Uterus (tissue), 4 donors: ENCODE measurements around the gene FASTKD3. TPM values are rescaled to one million over a fixed set of nuclear protein-coding genes. Genes with fewer than 3 reads are reported as not detected.

Source experiments
- DNase-seq, 2 donors: peaks; one replicate each; pipeline ENCODE4 v3.0.0-alpha.2; 2019 to 2020
- H3K27ac ChIP-seq, 2 donors: fragments of 200-600 bp; sonication (generic); 1 replicate in 1 of 2; 2 replicates in 1 of 2; pipeline ENCODE4 v1.5.1; 2016 to 2018
- H3K27me3 ChIP-seq, 2 donors: fragments of 200-600 bp; sonication (generic); one replicate each; pipeline ENCODE4 v1.5.1; 2018 to 2019; ENCODE audit warnings: control low read depth in 1 of 2
- H3K36me3 ChIP-seq, 2 donors: fragments of 200-600 bp; sonication (generic); one replicate each; pipeline ENCODE4 v1.5.1; 2019; ENCODE audit warnings: control low read depth in 1 of 2
- H3K4me1 ChIP-seq, 2 donors: fragments of 200-600 bp; sonication (generic); one replicate each; pipeline ENCODE4 v1.5.1; 2018 to 2019; ENCODE audit warnings: control low read depth in 1 of 2
- H3K4me3 ChIP-seq, 2 donors: fragments of 200-600 bp; sonication (generic); 1 replicate in 1 of 2; 2 replicates in 1 of 2; pipeline ENCODE4 v1.5.1; 2018 to 2019; ENCODE audit warnings: mild to moderate bottlenecking in 1 of 2
- H3K9me3 ChIP-seq, 2 donors: fragments of 200-600 bp; sonication (generic); one replicate each; pipeline ENCODE4 v1.5.1; 2019; ENCODE audit warnings: control low read depth in 1 of 2
- POLR2A ChIP-seq, 2 donors: fragments of 450-650 bp; IDR thresholded peaks; one replicate each; pipeline ENCODE4 v1.6.1; 2016; ENCODE audit warnings: antibody characterized with exemption in 2 of 2, mild to moderate bottlenecking in 1 of 2, moderate library complexity in 1 of 2
- intact Hi-C: fragments of 100-400 bp; cut with DNase I; formaldehyde crosslinking; loops from one replicate; pipeline ENCODE4 v1.15.1; 2023; ENCODE audit warnings: low total_unique reads
- total RNA-seq, 4 donors: library from RNA; depleted of rRNA in 3 of 4; stranded (reverse); fragments of >200 nt in 3 of 4; gene quantifications; one replicate each; pipeline versions ENCODE4 v1.1.0 to v1.2.4, GENCODE V29; 2014 to 2023
- TF ChIP-seq, protein P1 (sequence below), 4 experiments: fragments of 200-600 bp in 2 of 4; fragments of 450-650 bp in 2 of 4; sonication (generic) in 2 of 4; IDR thresholded peaks; one replicate each; pipeline ENCODE4 v1.5.1; 2016 to 2019; ENCODE audit warnings: antibody characterized with exemption in 4 of 4, mild to moderate bottlenecking in 2 of 4, moderate library complexity in 1 of 4
- donor health status: DM: yes; HTN: yes; CAD: no.

Gene FASTKD3
- total RNA-seq, 4 donors from 2014 or later, result 3.3 to 20.2 (median 8.7) TPM

DNA sequence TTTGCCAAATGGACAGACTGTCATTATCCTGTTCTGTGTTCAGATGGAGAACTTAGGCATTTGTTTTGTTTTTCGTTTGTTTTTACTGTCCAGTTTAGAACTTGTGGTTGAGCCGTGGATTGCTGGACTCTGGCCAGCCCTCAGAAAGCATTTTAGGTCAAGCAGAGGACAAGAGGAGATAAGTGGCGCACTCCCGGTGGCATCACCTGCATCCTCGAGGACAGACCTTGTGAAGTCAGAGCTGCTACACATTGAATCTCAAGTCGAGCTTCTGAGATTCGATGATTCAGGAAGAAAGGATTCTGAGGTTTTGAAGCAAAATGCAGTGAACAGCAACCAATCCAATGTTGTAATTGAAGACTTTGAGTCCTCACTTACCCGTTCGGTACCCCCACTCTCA, 9.0 kb upstream of the FASTKD3 start:
- H3K4me3 ChIP-seq, result no peak overlapping the region
- no peaks in the 10 kb centered on the region for H3K36me3 ChIP-seq
- TF ChIP-seq, protein P1, sequence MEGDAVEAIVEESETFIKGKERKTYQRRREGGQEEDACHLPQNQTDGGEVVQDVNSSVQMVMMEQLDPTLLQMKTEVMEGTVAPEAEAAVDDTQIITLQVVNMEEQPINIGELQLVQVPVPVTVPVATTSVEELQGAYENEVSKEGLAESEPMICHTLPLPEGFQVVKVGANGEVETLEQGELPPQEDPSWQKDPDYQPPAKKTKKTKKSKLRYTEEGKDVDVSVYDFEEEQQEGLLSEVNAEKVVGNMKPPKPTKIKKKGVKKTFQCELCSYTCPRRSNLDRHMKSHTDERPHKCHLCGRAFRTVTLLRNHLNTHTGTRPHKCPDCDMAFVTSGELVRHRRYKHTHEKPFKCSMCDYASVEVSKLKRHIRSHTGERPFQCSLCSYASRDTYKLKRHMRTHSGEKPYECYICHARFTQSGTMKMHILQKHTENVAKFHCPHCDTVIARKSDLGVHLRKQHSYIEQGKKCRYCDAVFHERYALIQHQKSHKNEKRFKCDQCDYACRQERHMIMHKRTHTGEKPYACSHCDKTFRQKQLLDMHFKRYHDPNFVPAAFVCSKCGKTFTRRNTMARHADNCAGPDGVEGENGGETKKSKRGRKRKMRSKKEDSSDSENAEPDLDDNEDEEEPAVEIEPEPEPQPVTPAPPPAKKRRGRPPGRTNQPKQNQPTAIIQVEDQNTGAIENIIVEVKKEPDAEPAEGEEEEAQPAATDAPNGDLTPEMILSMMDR (IDR thresholded peaks at IDR 0.05), result no peak
- no peak for TF ChIP-seq POLR2A (IDR thresholded peaks at IDR 0.05)
- no peak overlapping the region for H3K27ac ChIP-seq
- intact Hi-C loops, result no loop called here
- H3K4me1 ChIP-seq, result no peaks in the 10 kb centered on the region
- H3K9me3 ChIP-seq, result no peaks in the 10 kb centered on the region
- DNase-seq, result no peak
- H3K27me3 ChIP-seq, result no peaks in the 10 kb centered on the region

DNA sequence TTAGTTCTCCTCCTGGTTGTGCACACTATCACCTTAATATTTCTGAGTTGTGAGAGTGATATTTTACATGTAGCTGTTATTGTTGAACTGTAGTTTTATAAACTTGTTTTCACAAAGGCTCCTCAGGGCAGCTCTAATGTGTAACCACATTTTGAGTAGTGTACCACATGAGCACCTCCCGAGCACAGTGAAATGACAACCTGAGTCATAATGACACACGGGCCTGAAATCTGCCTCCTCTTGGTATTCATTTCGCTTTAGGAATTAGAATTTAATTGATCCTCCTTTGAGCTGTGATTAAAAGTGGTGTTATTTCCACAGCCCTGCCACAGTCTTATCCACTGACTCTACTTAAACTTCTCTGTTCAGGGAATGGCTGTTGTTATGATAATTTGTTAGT, 8.0 kb upstream of the FASTKD3 start:
- Histone ChIP-seq H3K27me3 (no peaks in the 10 kb centered on the region), H3K4me1 (no peaks in the 10 kb centered on the region), H3K27ac (no peak overlapping the region), H3K4me3 (no peak overlapping the region), H3K9me3 (no peaks in the 10 kb centered on the region), H3K36me3 (no peaks in the 10 kb centered on the region)
- TF ChIP-seq, protein P1 (IDR thresholded peaks at IDR 0.05), result no peak
- no peak for TF ChIP-seq POLR2A (IDR thresholded peaks at IDR 0.05)
- intact Hi-C loops, result no loop called here
- DNase-seq, result no peak

- Histone ChIP-seq H3K27ac (no peak overlapping the region), H3K27me3 (no peaks in the 10 kb centered on the region), H3K4me3 (no peak overlapping the region), H3K36me3 (no peaks in the 10 kb centered on the region), H3K4me1 (peaks cover 0 to 7% of the 10 kb centered on the region in 2 donors), H3K9me3 (no peaks in the 10 kb centered on the region)
- no peak for DNase-seq
- TF ChIP-seq, protein P1 (IDR thresholded peaks at IDR 0.05), result no peak
- TF ChIP-seq POLR2A (IDR thresholded peaks at IDR 0.05), result no peak
- intact Hi-C loops, result no loop called here
Measured at GRCh38 chr5:7875151-7875550, 6.3 kb upstream of the FASTKD3 start.

DNA sequence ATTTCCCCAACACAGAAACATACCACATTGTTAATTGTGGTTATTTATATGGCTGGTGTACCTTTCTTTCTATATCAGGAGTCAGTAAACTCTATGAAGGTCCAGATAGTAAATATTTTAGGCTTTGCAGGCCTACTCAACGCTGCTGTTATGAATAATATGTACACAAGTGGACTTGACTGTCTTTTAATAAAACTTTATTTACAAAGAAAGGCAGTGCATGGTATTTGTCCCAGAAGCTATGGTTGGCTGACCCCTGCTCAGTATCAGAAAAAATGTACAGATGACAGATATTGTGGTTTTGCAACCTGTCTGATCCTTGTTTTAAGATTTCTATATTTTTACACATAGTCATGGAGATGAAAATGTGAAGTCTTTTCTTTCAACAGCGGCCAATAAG, 5.8 kb upstream of the FASTKD3 start:
- no peak for DNase-seq
- H3K4me3 ChIP-seq, result no peak overlapping the region
- no peak overlapping the region for H3K27ac ChIP-seq
- H3K4me1 ChIP-seq, result peaks cover 0 to 9% of the 10 kb centered on the region in 2 donors
- no peaks in the 10 kb centered on the region for H3K27me3 ChIP-seq
- no peaks in the 10 kb centered on the region for H3K36me3 ChIP-seq
- intact Hi-C loops, result no loop called here
- TF ChIP-seq POLR2A (IDR thresholded peaks at IDR 0.05), result no peak
- TF ChIP-seq, protein P1 (IDR thresholded peaks at IDR 0.05), result no peak
- no peaks in the 10 kb centered on the region for H3K9me3 ChIP-seq

- intact Hi-C loops, result no loop called here
- no peak for TF ChIP-seq POLR2A (IDR thresholded peaks at IDR 0.05)
- TF ChIP-seq, protein P1 (IDR thresholded peaks at IDR 0.05), result no peak
- no peaks in the 10 kb centered on the region for H3K27me3 ChIP-seq
- H3K27ac ChIP-seq, result no peak overlapping the region
- no peaks in the 10 kb centered on the region for H3K9me3 ChIP-seq
- DNase-seq, result no peak
- no peaks in the 10 kb centered on the region for H3K36me3 ChIP-seq
- H3K4me1 ChIP-seq, result peaks cover 0 to 9% of the 10 kb centered on the region in 2 donors
- no peak overlapping the region for H3K4me3 ChIP-seq
Measured at GRCh38 chr5:7873216-7873615, 4.4 kb upstream of the FASTKD3 start.
